HepG2 (cell line): ENCODE results near the gene MVP. TPM values are rescaled to one million over a fixed set of nuclear protein-coding genes. Genes with fewer than 3 reads are reported as not detected.
A peak's percentile ranks its signal among the peaks of the same experiment; 100 is the strongest.

Experiments
- CREM ChIP-seq, 2 experiments: sonication (generic) in 1 of 2; formaldehyde crosslinking in 1 of 2; IDR thresholded peaks; 2 replicates each; pipeline versions ENCODE4 v1.4.0 to v1.6.1; 2016 to 2020; ENCODE audit warnings: antibody characterized with exemption in 1 of 2, mild to moderate bottlenecking in 1 of 2, missing genetic modification reagents in 1 of 2
- EHMT2 ChIP-seq: fragments of 200-600 bp; sonication (generic); IDR thresholded peaks from 2 replicates; pipeline ENCODE4 v1.7.0; 2017; ENCODE audit warnings: antibody characterized with exemption, low read depth, low read length, borderline replicate concordance
- PAF1 ChIP-seq: IDR thresholded peaks from 2 replicates; pipeline ENCODE4 v1.6.1; 2016; ENCODE audit warnings: missing genetic modification reagents, missing compliant biosample characterization
- PTBP1 ChIP-seq: fragments of 200-400 bp; formaldehyde crosslinking; IDR thresholded peaks from 2 replicates; pipeline ENCODE4 v1.6.1; 2018; ENCODE audit warnings: low read length, low read depth; ENCODE audit not compliant: poor library complexity, severe bottlenecking
- SIX1 ChIP-seq: sonication (generic); formaldehyde crosslinking; IDR thresholded peaks from 2 replicates; pipeline ENCODE4 v1.4.0; 2020; ENCODE audit warnings: missing genetic modification reagents, borderline replicate concordance
- TOPORS ChIP-seq: sonication (generic); formaldehyde crosslinking; IDR thresholded peaks from 2 replicates; pipeline ENCODE4 v1.8.0; 2023; ENCODE audit warnings: mild to moderate bottlenecking, missing genetic modification reagents
- ZNF30 ChIP-seq: sonication (generic); formaldehyde crosslinking; IDR thresholded peaks from 2 replicates; pipeline ENCODE4 v1.5.0; 2020; ENCODE audit warnings: mild to moderate bottlenecking, missing genetic modification reagents
- ZNF543 ChIP-seq: sonication (generic); formaldehyde crosslinking; IDR thresholded peaks from 2 replicates; pipeline ENCODE4 v1.4.0; 2020; ENCODE audit warnings: mild to moderate bottlenecking, missing genetic modification reagents
- ZNF777 ChIP-seq: sonication (generic); formaldehyde crosslinking; IDR thresholded peaks from 2 replicates; pipeline ENCODE4 v1.4.0; 2020; ENCODE audit warnings: missing genetic modification reagents
- ZNF790 ChIP-seq: sonication (generic); formaldehyde crosslinking; IDR thresholded peaks from 2 replicates; pipeline ENCODE4 v1.8.0; 2022; ENCODE audit warnings: missing genetic modification reagents, mild to moderate bottlenecking, borderline replicate concordance
- polyA plus RNA-seq, 8 experiments: library from polyadenylated mRNA; depleted of rRNA in 3 of 8; stranded (reverse) in 7 of 8; unstranded in 1 of 8; fragments of >200 nt; fragmentation: Illumina TruSeq in 4 of 8; extraction: Trizol in 4 of 8; gene quantifications; 2 replicates each; pipeline versions ENCODE4 v1.2.1 to v1.2.3, GENCODE V29; 2011 to 2016; ENCODE audit warnings: low read depth in 4 of 8, missing spikeins in 1 of 8, mixed read lengths in 1 of 8; ENCODE audit not compliant: insufficient read depth in 1 of 8
- total RNA-seq, 5 experiments: library from RNA; depleted of rRNA; stranded (reverse); fragments of >200 nt; fragmentation: Illumina TruSeq; extraction: Trizol; gene quantifications; 2 replicates each; pipeline ENCODE4 v1.2.3, GENCODE V29; 2016; ENCODE audit warnings: low read depth in 1 of 5
- TF ChIP-seq, protein P1 (sequence below): sonication (generic); formaldehyde crosslinking; conservative IDR thresholded peaks from 2 replicates; pipeline ENCODE4 v1.8.0; 2022; ENCODE audit warnings: low read depth, missing genetic modification reagents
- TF ChIP-seq, protein P2 (sequence below), 2 experiments: fragments of 450-650 bp in 1 of 2; sonication (generic) in 1 of 2; formaldehyde crosslinking in 1 of 2; IDR thresholded peaks; 2 replicates each; pipeline versions ENCODE4 v1.6.1 to v1.8.0; 2016 to 2022; ENCODE audit warnings: antibody characterized with exemption in 1 of 2, mild to moderate bottlenecking in 1 of 2, missing genetic modification reagents in 1 of 2
- TF ChIP-seq, protein P3 (sequence below): sonication (generic); formaldehyde crosslinking; IDR thresholded peaks from 2 replicates; pipeline ENCODE4 v1.5.1; 2020; ENCODE audit warnings: missing genetic modification reagents, mild to moderate bottlenecking, borderline replicate concordance
- TF ChIP-seq, protein P4 (sequence below): IDR thresholded peaks from 2 replicates; pipeline ENCODE4 v1.6.1; 2016; ENCODE audit warnings: missing compliant biosample characterization, missing genetic modification reagents, borderline replicate concordance

The MVP gene
- total and polyA plus RNA-seq, 2 of the 13 experiments (the other 11 are each of a cell fraction or from before 2014, with no cell fraction given): 22.9 to 43.5 TPM

DNA sequence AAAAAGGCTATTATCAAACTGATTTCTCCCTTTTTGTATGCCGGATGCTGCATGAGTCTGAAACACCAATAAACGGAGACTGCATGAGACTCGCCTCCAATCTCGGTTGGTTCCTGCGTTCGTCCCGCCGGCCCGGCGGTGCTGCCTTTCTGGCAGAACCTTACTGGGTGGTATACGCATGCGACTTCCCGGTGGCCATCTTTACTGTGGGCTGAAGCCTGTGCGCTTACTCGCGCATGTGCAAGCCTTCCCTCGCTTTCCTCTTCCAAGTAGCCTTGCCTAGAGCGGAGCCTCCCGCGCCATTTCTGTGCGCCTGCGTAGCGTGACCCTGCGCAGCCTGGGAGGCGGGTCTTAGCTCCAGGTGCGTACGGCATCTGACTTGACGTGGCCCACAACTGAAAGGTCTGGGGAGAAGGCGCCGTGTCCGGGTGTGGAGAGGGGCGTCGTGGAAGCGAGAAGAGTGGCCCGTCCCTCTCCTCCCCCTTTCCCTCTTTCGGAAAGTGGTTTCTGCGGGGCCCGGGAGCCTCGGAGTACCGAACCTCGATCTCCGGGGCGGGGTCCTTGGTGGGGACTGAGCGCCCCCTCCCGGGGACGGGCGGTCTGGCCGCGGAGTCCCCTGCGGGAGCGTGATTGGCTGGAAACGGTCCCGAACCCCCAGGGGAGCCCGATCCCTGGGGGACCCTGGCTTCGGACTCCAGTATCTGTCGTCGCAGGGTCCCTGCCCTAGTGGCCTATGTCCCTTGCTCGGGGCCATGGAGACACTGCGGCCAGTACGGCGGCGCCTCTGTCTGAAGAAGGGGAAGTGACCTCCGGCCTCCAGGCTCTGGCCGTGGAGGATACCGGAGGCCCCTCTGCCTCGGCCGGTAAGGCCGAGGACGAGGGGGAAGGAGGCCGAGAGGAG lies 4.2 kb upstream of the MVP start, which contains the start of gene PAGR1 (continued):
- TF ChIP-seq ZNF790 (CRISPR knock-in tag): 0 out of 2 replicates have a peak, but pooled peaks have one; percentile 86
- TF ChIP-seq ZNF543 (CRISPR knock-in tag): peak; percentile 71; the same call in 1 of the 2 replicates
- TF ChIP-seq SIX1 (CRISPR knock-in tag): 0 out of 2 replicates have a peak, but pooled peaks have one; percentile 21
- TF ChIP-seq PTBP1: peak; percentile 77
- TF ChIP-seq ZNF777 (CRISPR knock-in tag): peak; percentile 99
- TF ChIP-seq, protein P1, sequence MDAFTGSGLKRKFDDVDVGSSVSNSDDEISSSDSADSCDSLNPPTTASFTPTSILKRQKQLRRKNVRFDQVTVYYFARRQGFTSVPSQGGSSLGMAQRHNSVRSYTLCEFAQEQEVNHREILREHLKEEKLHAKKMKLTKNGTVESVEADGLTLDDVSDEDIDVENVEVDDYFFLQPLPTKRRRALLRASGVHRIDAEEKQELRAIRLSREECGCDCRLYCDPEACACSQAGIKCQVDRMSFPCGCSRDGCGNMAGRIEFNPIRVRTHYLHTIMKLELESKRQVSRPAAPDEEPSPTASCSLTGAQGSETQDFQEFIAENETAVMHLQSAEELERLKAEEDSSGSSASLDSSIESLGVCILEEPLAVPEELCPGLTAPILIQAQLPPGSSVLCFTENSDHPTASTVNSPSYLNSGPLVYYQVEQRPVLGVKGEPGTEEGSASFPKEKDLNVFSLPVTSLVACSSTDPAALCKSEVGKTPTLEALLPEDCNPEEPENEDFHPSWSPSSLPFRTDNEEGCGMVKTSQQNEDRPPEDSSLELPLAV: peak; percentile 53; the same call in 1 of the 2 replicates
- peak; percentile 72; the same call in 1 of the 2 replicates for TF ChIP-seq TOPORS
- TF ChIP-seq, protein P2, sequence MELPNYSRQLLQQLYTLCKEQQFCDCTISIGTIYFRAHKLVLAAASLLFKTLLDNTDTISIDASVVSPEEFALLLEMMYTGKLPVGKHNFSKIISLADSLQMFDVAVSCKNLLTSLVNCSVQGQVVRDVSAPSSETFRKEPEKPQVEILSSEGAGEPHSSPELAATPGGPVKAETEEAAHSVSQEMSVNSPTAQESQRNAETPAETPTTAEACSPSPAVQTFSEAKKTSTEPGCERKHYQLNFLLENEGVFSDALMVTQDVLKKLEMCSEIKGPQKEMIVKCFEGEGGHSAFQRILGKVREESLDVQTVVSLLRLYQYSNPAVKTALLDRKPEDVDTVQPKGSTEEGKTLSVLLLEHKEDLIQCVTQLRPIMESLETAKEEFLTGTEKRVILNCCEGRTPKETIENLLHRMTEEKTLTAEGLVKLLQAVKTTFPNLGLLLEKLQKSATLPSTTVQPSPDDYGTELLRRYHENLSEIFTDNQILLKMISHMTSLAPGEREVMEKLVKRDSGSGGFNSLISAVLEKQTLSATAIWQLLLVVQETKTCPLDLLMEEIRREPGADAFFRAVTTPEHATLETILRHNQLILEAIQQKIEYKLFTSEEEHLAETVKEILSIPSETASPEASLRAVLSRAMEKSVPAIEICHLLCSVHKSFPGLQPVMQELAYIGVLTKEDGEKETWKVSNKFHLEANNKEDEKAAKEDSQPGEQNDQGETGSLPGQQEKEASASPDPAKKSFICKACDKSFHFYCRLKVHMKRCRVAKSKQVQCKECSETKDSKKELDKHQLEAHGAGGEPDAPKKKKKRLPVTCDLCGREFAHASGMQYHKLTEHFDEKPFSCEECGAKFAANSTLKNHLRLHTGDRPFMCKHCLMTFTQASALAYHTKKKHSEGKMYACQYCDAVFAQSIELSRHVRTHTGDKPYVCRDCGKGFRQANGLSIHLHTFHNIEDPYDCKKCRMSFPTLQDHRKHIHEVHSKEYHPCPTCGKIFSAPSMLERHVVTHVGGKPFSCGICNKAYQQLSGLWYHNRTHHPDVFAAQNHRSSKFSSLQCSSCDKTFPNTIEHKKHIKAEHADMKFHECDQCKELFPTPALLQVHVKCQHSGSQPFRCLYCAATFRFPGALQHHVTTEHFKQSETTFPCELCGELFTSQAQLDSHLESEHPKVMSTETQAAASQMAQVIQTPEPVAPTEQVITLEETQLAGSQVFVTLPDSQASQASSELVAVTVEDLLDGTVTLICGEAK (IDR thresholded peaks at IDR 0.05): no peak
- TF ChIP-seq, protein P2 (CRISPR knock-in tag; IDR thresholded peaks at IDR 0.05): peak; percentile 66; the same call in 1 of the 2 replicates
- TF ChIP-seq ZNF30: no peak
- TF ChIP-seq EHMT2: no peak; the same call in 1 of the 2 replicates
- TF ChIP-seq, protein P3, sequence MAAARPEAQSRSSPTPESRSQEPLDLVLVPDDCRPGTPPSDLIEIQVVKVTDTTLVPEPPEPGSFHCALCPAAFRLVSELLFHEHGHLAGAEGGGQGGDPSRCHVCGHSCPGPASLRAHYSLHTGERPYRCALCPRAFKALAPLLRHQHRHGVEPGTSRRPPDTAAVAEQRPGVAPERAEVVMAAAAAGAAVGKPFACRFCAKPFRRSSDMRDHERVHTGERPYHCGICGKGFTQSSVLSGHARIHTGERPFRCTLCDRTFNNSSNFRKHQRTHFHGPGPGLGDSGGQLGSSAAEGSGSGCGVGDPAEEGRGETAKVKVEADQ: peak; percentile 80; the same call in 1 of the 2 replicates
- TF ChIP-seq CREM (IDR thresholded peaks at IDR 0.05): peak; percentile 91
- TF ChIP-seq CREM (CRISPR knock-in tag; IDR thresholded peaks at IDR 0.05): no peak
- no peak for TF ChIP-seq PAF1 (CRISPR knock-in tag)
- TF ChIP-seq, protein P4, sequence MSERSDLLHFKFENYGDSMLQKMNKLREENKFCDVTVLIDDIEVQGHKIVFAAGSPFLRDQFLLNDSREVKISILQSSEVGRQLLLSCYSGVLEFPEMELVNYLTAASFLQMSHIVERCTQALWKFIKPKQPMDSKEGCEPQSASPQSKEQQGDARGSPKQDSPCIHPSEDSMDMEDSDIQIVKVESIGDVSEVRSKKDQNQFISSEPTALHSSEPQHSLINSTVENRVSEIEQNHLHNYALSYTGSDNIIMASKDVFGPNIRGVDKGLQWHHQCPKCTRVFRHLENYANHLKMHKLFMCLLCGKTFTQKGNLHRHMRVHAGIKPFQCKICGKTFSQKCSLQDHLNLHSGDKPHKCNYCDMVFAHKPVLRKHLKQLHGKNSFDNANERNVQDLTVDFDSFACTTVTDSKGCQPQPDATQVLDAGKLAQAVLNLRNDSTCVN (CRISPR knock-in tag): peak; percentile 55; the same call in 1 of the 2 replicates
